ENCODE data around the gene WDR27. TPM values are rescaled to one million over a fixed set of nuclear protein-coding genes. Genes with fewer than 3 reads are reported as not detected.
A peak's percentile ranks its signal among the peaks of the same experiment; 100 is the strongest.

The WDR27 gene
- total RNA-seq, 1 donor from 2014 or later: 41.5 TPM

GRCh38 chr6:169639653-169640278 lies 62.1 kb downstream of the WDR27 start:
- H3K27ac ChIP-seq: no peak overlapping the region
- no peaks in the 10 kb centered on the region for H3K27me3 ChIP-seq
- peak in 1 of 2 donors; percentile 70 for DNase-seq (ENCODE audit: extremely low spot score in 2 of 2)
- no peaks in the 10 kb centered on the region for H3K9me3 ChIP-seq
- no peak overlapping the region for H3K4me3 ChIP-seq
- intact Hi-C loops (cut with DNase I): no loop called here
- no peaks in the 10 kb centered on the region for H3K4me1 ChIP-seq
- TF ChIP-seq POLR2A (IDR thresholded peaks at IDR 0.05): no peak
- no peaks in the 10 kb centered on the region for H3K36me3 ChIP-seq

- DNase-seq (ENCODE audit: extremely low spot score in 2 of 2): peak in 1 of 2 donors; percentile 77
Observed at GRCh38 chr6:169638915-169639314, 62.9 kb downstream of the WDR27 start.

DNA sequence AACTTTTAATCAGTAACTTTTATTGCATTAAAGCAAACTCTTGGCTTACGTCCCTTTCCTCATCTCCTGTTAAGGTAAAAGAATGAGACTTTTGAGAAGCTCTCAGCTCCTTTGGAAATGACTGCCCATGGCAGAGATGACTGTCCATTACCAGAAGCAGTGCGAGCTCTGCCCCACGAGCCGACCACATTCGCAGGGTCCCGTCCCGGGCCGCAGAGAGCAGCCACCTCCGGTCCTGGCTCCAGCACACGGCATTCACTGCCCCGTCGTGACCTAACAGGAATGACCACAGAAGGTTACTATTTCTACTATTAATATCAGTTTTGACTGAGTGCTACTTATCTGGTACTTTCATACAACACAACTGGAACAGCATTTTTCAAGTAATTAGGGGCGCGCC lies 63.4 kb downstream of the WDR27 start:
- Histone ChIP-seq H3K36me3 (peaks cover 0 to 13% of the 10 kb centered on the region in 2 donors), H3K27ac (no peak overlapping the region), H3K27me3 (no peaks in the 10 kb centered on the region), H3K4me3 (no peak overlapping the region), H3K4me1 (no peaks in the 10 kb centered on the region), H3K9me3 (no peaks in the 10 kb centered on the region)
- intact Hi-C loops (cut with DNase I): no loop called here
- TF ChIP-seq POLR2A (IDR thresholded peaks at IDR 0.05): no peak
- no peak for DNase-seq (ENCODE audit: extremely low spot score in 2 of 2)

More at GRCh38 chr6:169638915-169639314, 62.9 kb downstream of the WDR27 start:
- no peaks in the 10 kb centered on the region for H3K4me1 ChIP-seq
- TF ChIP-seq, protein P1, sequence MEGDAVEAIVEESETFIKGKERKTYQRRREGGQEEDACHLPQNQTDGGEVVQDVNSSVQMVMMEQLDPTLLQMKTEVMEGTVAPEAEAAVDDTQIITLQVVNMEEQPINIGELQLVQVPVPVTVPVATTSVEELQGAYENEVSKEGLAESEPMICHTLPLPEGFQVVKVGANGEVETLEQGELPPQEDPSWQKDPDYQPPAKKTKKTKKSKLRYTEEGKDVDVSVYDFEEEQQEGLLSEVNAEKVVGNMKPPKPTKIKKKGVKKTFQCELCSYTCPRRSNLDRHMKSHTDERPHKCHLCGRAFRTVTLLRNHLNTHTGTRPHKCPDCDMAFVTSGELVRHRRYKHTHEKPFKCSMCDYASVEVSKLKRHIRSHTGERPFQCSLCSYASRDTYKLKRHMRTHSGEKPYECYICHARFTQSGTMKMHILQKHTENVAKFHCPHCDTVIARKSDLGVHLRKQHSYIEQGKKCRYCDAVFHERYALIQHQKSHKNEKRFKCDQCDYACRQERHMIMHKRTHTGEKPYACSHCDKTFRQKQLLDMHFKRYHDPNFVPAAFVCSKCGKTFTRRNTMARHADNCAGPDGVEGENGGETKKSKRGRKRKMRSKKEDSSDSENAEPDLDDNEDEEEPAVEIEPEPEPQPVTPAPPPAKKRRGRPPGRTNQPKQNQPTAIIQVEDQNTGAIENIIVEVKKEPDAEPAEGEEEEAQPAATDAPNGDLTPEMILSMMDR (IDR thresholded peaks at IDR 0.05): no peak
- no peak for TF ChIP-seq POLR2A (IDR thresholded peaks at IDR 0.05)
- TF ChIP-seq POLR2AphosphoS5 (IDR thresholded peaks at IDR 0.05; ENCODE audit: insufficient read depth in 1 of 2, low read depth in 1 of 2): no peak
- intact Hi-C loops (cut with DNase I): no loop called here
- no peak overlapping the region for H3K27ac ChIP-seq
- no peaks in the 10 kb centered on the region for H3K9me3 ChIP-seq
- no peaks in the 10 kb centered on the region for H3K27me3 ChIP-seq
- peaks cover 0 to 8% of the 10 kb centered on the region in 2 donors for H3K36me3 ChIP-seq
- no peak overlapping the region for H3K4me3 ChIP-seq

GRCh38 chr6:169635345-169635744 lies 66.5 kb downstream of the WDR27 start:
- Histone ChIP-seq H3K4me3 (no peak overlapping the region), H3K4me1 (no peaks in the 10 kb centered on the region), H3K9me3 (no peaks in the 10 kb centered on the region), H3K27ac (no peak overlapping the region), H3K27me3 (no peaks in the 10 kb centered on the region), H3K36me3 (peaks cover 0 to 25% of the 10 kb centered on the region in 2 donors)
- TF ChIP-seq POLR2AphosphoS5 (IDR thresholded peaks at IDR 0.05; ENCODE audit: insufficient read depth in 1 of 2, low read depth in 1 of 2): no peak
- TF ChIP-seq POLR2A (IDR thresholded peaks at IDR 0.05): no peak
- TF ChIP-seq, protein P1 (IDR thresholded peaks at IDR 0.05): no peak
- intact Hi-C loops (cut with DNase I): no loop called here
- DNase-seq (ENCODE audit: extremely low spot score in 2 of 2): peak in 1 of 2 donors; percentile 69

DNA sequence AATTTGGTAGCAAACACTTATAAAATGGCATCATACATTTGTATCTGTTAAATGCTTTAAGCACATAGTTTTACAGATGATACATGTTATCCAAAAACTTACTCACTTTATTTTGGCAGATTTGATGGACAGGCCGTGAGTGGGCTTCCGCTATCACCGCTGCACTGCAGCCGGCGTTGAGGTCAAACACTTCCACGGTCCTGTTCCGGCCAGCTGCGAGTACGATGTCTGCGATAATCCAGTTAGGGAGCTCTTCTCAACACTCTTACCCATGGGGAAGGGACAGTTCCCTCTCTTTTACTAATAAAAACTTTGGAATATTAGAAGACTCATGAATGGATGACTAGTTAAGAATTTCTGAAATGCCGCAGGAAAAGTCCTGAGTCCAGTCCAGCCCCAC lies 69.0 kb downstream of the WDR27 start:
- H3K4me1 ChIP-seq: no peaks in the 10 kb centered on the region
- no peak overlapping the region for H3K27ac ChIP-seq
- H3K36me3 ChIP-seq: peaks cover 0 to 26% of the 10 kb centered on the region in 2 donors
- DNase-seq (ENCODE audit: extremely low spot score in 2 of 2): no peak
- no peak overlapping the region for H3K4me3 ChIP-seq
- intact Hi-C loops (cut with DNase I): no loop called here
- TF ChIP-seq POLR2AphosphoS5 (IDR thresholded peaks at IDR 0.05; ENCODE audit: insufficient read depth in 1 of 2, low read depth in 1 of 2): no peak
- no peak for TF ChIP-seq POLR2A (IDR thresholded peaks at IDR 0.05)
- TF ChIP-seq, protein P1 (IDR thresholded peaks at IDR 0.05): no peak
- no peaks in the 10 kb centered on the region for H3K9me3 ChIP-seq
- no peaks in the 10 kb centered on the region for H3K27me3 ChIP-seq

GRCh38 chr6:169629256-169629655 lies 72.6 kb downstream of the WDR27 start:
- H3K9me3 ChIP-seq: no peaks in the 10 kb centered on the region
- no peaks in the 10 kb centered on the region for H3K27me3 ChIP-seq
- H3K36me3 ChIP-seq: peaks cover 0 to 35% of the 10 kb centered on the region in 2 donors
- intact Hi-C loops (cut with DNase I): no loop called here
- no peak for DNase-seq (ENCODE audit: extremely low spot score in 2 of 2)
- no peak overlapping the region for H3K27ac ChIP-seq
- no peak overlapping the region for H3K4me3 ChIP-seq
- no peak for TF ChIP-seq POLR2A (IDR thresholded peaks at IDR 0.05)
- TF ChIP-seq, protein P1 (IDR thresholded peaks at IDR 0.05): no peak
- no peak for TF ChIP-seq POLR2AphosphoS5 (IDR thresholded peaks at IDR 0.05; ENCODE audit: insufficient read depth in 1 of 2, low read depth in 1 of 2)
- H3K4me1 ChIP-seq: no peaks in the 10 kb centered on the region
